HG03378 (cell line): Measurements from ENCODE around the gene COMMD6.

ENCODE experiments used
- ATAC-seq: cut with Tn5 transposase; IDR thresholded peaks from one replicate; pipeline ENCODE4 v1.9.1; 2021; ENCODE audit warnings: mild to moderate bottlenecking, moderate library complexity; ENCODE audit not compliant: unreplicated experiment

The COMMD6 gene

DNA sequence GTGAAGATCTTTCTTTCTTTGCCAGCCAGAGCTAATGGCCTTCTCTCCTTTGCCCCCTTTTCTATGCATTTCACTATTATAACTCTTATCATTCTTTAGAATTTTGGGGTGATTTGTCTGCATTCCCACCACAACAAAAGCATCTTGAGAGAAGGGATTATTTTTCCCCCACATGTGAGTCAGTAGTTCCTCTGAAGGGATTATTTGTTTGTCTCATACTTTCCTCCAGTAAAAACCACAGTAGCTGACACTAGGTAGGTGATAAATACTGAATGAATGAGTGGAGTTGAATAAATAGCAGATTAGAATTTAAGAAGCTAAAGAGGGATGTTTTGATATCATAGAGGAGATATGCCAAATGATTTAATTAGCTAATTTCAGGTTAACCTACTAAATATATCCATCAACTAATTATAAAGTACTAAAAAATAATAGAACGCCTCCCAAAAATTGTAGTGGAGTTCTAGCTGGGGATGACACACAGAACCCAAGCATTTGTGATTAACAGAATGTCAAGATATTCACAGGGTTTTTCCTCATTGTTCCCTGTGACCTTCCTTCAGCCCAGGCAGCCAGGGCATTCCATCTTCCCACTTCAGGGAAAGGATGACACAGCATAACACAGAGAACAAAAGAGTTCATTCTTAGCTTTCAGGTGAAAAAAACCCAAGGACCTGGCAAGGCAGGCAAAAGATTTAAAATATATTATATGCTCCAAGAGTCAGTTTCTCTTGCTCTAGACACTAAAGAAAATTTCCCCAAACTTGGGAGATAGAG is 52.2 kb downstream of the COMMD6 start:
- ATAC-seq, result no peak

DNA sequence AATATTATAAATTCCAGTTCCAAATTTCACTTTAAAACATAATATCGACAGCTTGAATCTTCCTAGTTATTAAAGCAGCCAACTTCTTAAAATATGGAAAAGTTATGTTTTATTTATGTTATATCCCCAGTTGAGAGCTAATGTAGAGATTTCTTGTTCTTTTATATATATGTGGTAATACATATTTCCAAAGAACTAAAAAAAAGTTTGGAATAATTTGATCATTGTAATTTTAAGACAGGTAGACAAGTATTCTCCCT is 54.9 kb downstream of the COMMD6 start:
- ATAC-seq, result no peak

DNA sequence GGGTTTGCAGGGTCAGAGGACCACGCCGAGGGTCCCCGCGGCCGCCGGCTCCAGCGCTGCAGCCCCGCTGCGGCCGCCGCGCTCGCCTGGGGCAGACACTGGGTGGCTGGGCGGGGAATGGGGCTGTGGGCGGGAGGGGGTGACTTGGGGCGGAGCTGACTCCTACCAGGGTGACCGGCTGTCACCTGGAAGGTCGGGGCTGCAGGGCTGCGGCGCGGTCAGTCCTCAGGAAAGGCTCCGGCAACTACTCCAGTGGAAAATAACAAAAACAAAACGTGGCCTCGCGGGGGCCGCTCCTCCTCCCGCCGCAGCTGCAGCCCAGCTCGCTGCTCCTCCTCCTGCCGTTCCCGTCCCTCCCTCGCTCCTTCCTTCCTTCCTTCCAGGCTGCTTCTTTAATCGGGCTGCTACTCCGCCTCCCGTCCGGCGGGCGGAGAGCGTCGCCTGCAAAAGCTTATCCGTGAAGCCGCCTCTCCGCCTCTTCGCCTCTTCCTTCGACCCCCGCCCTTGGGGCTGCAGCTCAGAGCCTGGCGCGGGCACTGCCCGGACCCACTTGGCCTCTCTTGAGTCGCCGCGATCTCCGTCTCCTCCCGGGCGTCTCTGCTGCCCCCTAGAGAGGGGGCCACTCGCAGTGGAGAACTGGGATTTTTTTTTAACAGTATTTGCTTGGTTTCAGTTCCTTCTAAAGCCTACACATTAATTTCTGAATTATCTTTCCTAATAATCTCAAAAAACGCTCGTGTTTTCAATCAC is 55.4 kb downstream of the COMMD6 start, which contains the start of gene TBC1D4:
Gene TBC1D4, minus strand, starts transcription at position 100 of the 750 bp plus-strand sequence. CDS start 402 bp downstream, outside the sequence.
- peak; percentile 73 for ATAC-seq

GRCh38 chr13:75481176-75482069 is 56.2 kb downstream of the COMMD6 start:
- ATAC-seq, result peak; percentile 25

- ATAC-seq, result peak; percentile 16
Measured at GRCh38 chr13:75480671-75481175, 56.9 kb downstream of the COMMD6 start.

GRCh38 chr13:75479102-75479740 is 58.4 kb downstream of the COMMD6 start:
- no peak for ATAC-seq

- no peak for ATAC-seq
Measured at GRCh38 chr13:75478659-75479058, 59.0 kb downstream of the COMMD6 start.
